SK-N-SH (cell line): Measurements from ENCODE around the gene POLR3G.

Source experiments
- CTCF ChIP-seq: fragments of 200-600 bp; sonication (generic); IDR thresholded peaks from 2 replicates; pipeline ENCODE4 v1.6.1; 2017; ENCODE audit warnings: antibody characterized with exemption, mild to moderate bottlenecking, moderate library complexity
- EZH2phosphoT487 ChIP-seq: fragments of 200-600 bp; sonication (generic); IDR thresholded peaks from 2 replicates; pipeline ENCODE4 v1.6.1; 2017; ENCODE audit warnings: low read depth, mixed run types, mild to moderate bottlenecking, antibody characterized with exemption, moderate library complexity, borderline replicate concordance
- RFX5 ChIP-seq: IDR thresholded peaks from 2 replicates; pipeline ENCODE4 v1.6.1; 2012; ENCODE audit warnings: mild to moderate bottlenecking, improper control_type of control experiment, low read length
- TEAD4 ChIP-seq: IDR thresholded peaks from 2 replicates; pipeline ENCODE4 v1.4.0; 2012; ENCODE audit warnings: mild to moderate bottlenecking, borderline replicate concordance; ENCODE audit not compliant: insufficient read depth

DNA sequence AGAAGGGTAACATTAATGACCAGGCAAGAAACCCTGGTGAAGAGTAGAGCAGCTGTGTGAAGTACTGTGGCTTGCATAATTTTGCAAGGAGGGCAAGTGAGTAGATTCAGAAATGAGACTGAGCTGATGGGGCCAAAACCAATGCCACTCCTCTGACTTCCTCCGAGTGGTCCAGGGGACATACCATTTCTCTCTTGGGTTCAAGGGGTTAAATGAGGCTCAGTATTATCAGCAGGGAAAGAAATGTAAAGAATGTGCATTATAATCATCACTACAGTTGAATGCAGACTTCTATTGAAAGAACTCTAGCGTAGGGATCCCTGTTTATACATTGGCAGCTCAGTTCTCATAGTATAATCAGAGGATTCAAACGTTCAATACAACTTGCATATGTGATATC, 9.9 kb downstream of the POLR3G start:
- TF ChIP-seq RFX5 (no peak), TEAD4 (no peak), CTCF (no peak), EZH2phosphoT487 (no peak)
